Activated CD8-positive, alpha-beta T cell treated with anti-CD3 and anti-CD28 coated beads for 36 hours (primary cell): ENCODE data around the gene TEX53. TPM values are rescaled to one million over a fixed set of nuclear protein-coding genes. Genes with fewer than 3 reads are reported as not detected.

Experiments
- ATAC-seq: fragments of 200-7000 bp; cut with Tn5 transposase; one replicate; pipeline ENCODE4 v1.10.0; 2021; ENCODE audit warnings: mild to moderate bottlenecking, moderate library complexity
- CTCF ChIA-PET: fragments of 350-600 bp; sonication (Branson Sonifier 250); formaldehyde crosslinking; loops from one replicate; lab custom pipeline; 2021; ENCODE audit warnings: antibody characterized with exemption; lab: Charles Lee
- POLR2A ChIA-PET: fragments of 350-600 bp; sonication (Branson Sonifier 250); formaldehyde crosslinking; loops from one replicate; lab custom pipeline; 2021; ENCODE audit warnings: antibody characterized with exemption; lab: Charles Lee
- DNase-seq: peaks from one replicate; pipeline ENCODE4 v3.0.0-alpha.2; 2020
- H3K27ac Mint-ChIP-seq: one replicate; pipeline ENCODE4 v1.8.0; 2021; ENCODE audit warnings: mild to moderate bottlenecking, mixed read lengths
- H3K27me3 Mint-ChIP-seq: one replicate; pipeline ENCODE4 v1.8.0; 2021; ENCODE audit warnings: mixed read lengths
- H3K36me3 Mint-ChIP-seq: one replicate; pipeline ENCODE4 v1.8.0; 2021; ENCODE audit warnings: low read depth, mixed read lengths
- H3K4me1 Mint-ChIP-seq: one replicate; pipeline ENCODE4 v1.8.0; 2021; ENCODE audit warnings: low read depth, mixed read lengths
- H3K4me3 Mint-ChIP-seq: one replicate; pipeline ENCODE4 v1.8.0; 2021; ENCODE audit warnings: mild to moderate bottlenecking, moderate library complexity, mixed read lengths
- H3K9me3 Mint-ChIP-seq: one replicate; pipeline ENCODE4 v1.8.0; 2021; ENCODE audit warnings: mixed read lengths
- CTCF ChIP-seq: fragments of 200-600 bp; IDR thresholded peaks from one replicate; pipeline ENCODE4 v1.8.0; 2022; ENCODE audit warnings: antibody characterized with exemption, mild to moderate bottlenecking
- intact Hi-C: fragments of 100-400 bp; cut with micrococcal nuclease; formaldehyde crosslinking; loops from one replicate; pipeline ENCODE4 v1.10.0; 2022
- total RNA-seq, 2 experiments: library from RNA; stranded (reverse); gene quantifications; one replicate each; pipeline ENCODE4 v1.2.3, GENCODE V29; 2021

Gene TEX53
- total RNA-seq, 2 experiments from 2014 or later = not detected

- H3K9me3 Mint-ChIP-seq = peaks cover 3% of the 10 kb centered on the region
- H3K27me3 Mint-ChIP-seq = peaks cover 11% of the 10 kb centered on the region
- peaks cover 42% of the 10 kb centered on the region for H3K4me1 Mint-ChIP-seq
- ATAC-seq = peak; percentile 27
- no peak for DNase-seq
- CTCF ChIA-PET = interaction anchor here (0.7 to 2.4 kb wide), 8 partner anchors 11 to 340 kb away, joined by 3 to 16 read pairs (median 4); no protein-coding TSS in a partner anchor
- H3K36me3 Mint-ChIP-seq = no peaks in the 10 kb centered on the region
- POLR2A ChIA-PET = interaction anchor here (1.2 kb wide), 1 partner anchor 335 kb away, joined by 3 read pairs; no protein-coding TSS in a partner anchor
- intact Hi-C loops = loop anchor here (5.0 kb wide), 1 partner anchor 847 kb away; no protein-coding TSS in a partner anchor
- TF ChIP-seq CTCF = no peak
- H3K4me3 Mint-ChIP-seq = no peak overlapping the region
- no peak overlapping the region for H3K27ac Mint-ChIP-seq
Measured at GRCh38 chr9:114674798-114675540, 17.4 kb upstream of the TEX53 start.

- peaks cover 3% of the 10 kb centered on the region for H3K9me3 Mint-ChIP-seq
- no peak overlapping the region for H3K4me3 Mint-ChIP-seq
- ChIA-PET CTCF (interaction anchor here (0.7 to 2.4 kb wide), 6 partner anchors 10 to 341 kb away, joined by 3 to 16 read pairs (median 6); no protein-coding TSS in a partner anchor), POLR2A (no interaction called here)
- no peak for TF ChIP-seq CTCF
- intact Hi-C loops = no loop called here
- no peak overlapping the region for H3K27ac Mint-ChIP-seq
- DNase-seq (no peak), ATAC-seq (no peak)
- peaks cover 36% of the 10 kb centered on the region for H3K4me1 Mint-ChIP-seq
- H3K27me3 Mint-ChIP-seq = peaks cover 11% of the 10 kb centered on the region
- no peaks in the 10 kb centered on the region for H3K36me3 Mint-ChIP-seq
Measured at GRCh38 chr9:114674076-114674797, 16.6 kb upstream of the TEX53 start.

- ATAC-seq (no peak), DNase-seq (no peak)
- H3K36me3 Mint-ChIP-seq = no peaks in the 10 kb centered on the region
- H3K27ac Mint-ChIP-seq = no peak overlapping the region
- H3K9me3 Mint-ChIP-seq = peaks cover 3% of the 10 kb centered on the region
- no peak for TF ChIP-seq CTCF
- no peak overlapping the region for H3K4me3 Mint-ChIP-seq
- peaks cover 25% of the 10 kb centered on the region for H3K4me1 Mint-ChIP-seq
- ChIA-PET CTCF (interaction anchor here (1.6 to 4.1 kb wide), 5 partner anchors 8 to 18 kb away, joined by 4 to 27 read pairs (median 8); partner anchors contain the start of gene TEX48), POLR2A (no interaction called here)
- intact Hi-C loops = no loop called here
- H3K27me3 Mint-ChIP-seq = peaks cover 2% of the 10 kb centered on the region
Measured at GRCh38 chr9:114671605-114672004, 14.0 kb upstream of the TEX53 start.

- H3K9me3 Mint-ChIP-seq = peaks cover 3% of the 10 kb centered on the region
- no peak overlapping the region for H3K4me3 Mint-ChIP-seq
- H3K27ac Mint-ChIP-seq = no peak overlapping the region
- H3K27me3 Mint-ChIP-seq = peaks cover 4% of the 10 kb centered on the region
- TF ChIP-seq CTCF = no peak
- intact Hi-C loops = no loop called here
- CTCF ChIA-PET = interaction anchor here (1.5 to 4.1 kb wide), 3 partner anchors 11 to 345 kb away, joined by 3 to 27 read pairs (median 5); partner anchors contain the start of gene TEX48
- ATAC-seq = no peak
- POLR2A ChIA-PET = no interaction called here
- H3K36me3 Mint-ChIP-seq = no peaks in the 10 kb centered on the region
- H3K4me1 Mint-ChIP-seq = peaks cover 20% of the 10 kb centered on the region
- DNase-seq = no peak
Measured at GRCh38 chr9:114669961-114670360, 12.4 kb upstream of the TEX53 start.
